Muscle of arm (tissue), 12 donors: ENCODE results near the gene PLEKHA6. TPM values are rescaled to one million over a fixed set of nuclear protein-coding genes. Genes with fewer than 3 reads are reported as not detected.
A peak's percentile ranks its signal among the peaks of the same experiment; 100 is the strongest.

ENCODE experiments used
- DNase-seq: peaks from one replicate; pipeline ENCODE4 v3.0.0-alpha.2; 2013
- polyA plus RNA-seq, 12 donors: library from polyadenylated mRNA; unstranded; fragments of 120-200 nt; gene quantifications; one replicate each; pipeline ENCODE4 v1.2.1, GENCODE V29; 2013; ENCODE audit not compliant: insufficient read length in 12 of 12

The PLEKHA6 gene
- polyA plus RNA-seq, 12 donors: 2.2 to 18.5 (median 4.3) TPM; not detected in 1

DNA sequence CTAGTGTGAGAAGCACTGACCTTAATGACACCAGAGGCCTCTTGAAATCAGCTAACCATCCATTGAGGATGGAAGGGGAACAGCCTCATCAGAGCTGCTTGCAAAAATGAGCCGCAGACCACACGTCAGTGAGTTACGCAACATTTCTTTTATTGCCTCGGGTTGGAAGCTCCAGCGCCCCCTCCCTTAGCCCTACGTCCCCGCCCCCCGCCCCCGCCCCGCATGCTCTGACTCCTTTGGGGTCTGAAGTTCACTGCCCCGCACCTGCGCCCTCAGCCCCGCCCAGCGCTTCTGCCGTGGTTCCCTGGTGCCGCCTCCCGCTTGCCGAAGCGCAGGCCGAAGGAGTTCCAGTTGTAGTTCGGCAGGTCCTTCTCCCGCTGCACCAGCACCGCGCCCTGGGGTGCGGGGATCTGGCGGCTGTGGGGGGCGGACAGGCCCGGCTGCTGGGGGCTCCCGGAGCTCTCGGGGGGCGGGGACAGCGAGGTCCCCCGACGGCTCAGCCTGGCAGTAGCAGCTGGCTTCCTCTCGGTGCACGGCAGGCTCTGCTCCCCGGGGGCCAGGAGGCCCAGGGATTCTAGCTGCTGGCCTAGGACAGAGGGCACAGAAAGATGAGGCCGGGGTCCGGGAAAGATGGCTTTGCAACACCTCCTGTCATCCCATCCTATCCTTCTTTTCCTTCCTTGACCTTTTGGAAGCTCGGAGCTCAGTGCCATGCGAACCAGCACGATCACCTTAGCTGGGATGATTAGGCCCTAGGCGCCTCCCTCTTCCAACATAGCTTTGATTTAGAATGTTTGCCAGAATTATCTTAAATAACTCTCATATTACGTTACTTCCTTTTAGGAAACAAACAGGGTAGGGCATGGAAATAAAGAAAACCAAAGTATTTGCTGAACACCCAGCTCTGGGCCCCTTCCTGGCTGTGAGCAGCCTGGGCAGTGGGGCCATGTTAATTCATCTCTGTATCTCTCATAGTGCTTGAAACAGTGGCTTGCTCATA lies 169.2 kb downstream of the PLEKHA6 start:
- DNase-seq: peak; percentile 31

DNA sequence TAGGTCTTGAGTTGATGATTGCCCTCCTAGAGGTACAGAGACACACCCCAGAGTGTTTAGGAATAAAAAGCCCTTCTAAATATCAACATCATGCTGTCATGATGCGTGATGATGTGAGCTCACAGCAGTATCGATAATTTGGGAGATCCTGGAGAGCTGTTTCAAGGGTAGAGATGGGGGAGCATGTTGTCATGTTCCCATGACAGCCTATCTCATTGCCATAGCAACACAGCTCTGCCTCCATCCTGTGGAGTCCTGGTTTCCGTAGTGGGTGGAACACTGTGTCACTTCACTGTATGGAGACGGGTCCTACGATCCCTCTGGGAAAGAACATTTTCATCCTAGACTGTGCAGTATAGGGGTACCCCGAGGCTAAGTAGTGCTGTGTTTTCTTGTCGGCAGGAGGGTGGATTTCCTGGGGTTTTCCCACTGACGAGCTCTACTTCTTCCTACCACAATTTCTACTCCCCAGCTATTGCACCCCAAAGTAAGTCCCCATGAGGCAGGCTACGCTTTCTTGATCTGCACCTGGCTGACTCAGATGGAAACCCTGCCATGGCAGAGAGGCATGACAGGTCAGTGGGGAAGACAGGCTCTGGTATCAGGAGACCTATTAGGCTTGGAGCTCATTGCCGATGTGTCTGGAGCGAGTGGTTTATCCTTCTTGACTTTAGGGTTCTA lies 170.6 kb downstream of the PLEKHA6 start:
- no peak for DNase-seq

DNA sequence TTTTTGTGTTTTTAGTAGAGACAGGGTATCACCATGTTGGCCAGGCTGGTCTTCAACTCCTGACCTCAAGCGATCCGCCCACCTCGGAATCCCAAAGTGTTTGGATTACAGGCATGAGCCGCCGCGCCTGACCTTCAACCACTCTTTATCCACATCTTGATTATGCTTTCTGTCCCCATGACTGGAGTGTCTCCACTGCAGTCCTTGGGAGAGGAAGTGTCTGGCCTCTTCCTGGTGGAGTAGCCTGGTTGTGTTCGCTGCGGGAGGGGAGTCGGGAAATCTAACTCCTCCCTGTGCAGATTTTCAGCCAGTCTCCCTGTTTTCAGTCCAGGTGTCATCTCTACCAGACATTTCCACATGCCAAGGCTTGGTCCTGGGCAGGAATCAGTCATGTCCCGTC lies 173.1 kb downstream of the PLEKHA6 start:
- no peak for DNase-seq

DNA sequence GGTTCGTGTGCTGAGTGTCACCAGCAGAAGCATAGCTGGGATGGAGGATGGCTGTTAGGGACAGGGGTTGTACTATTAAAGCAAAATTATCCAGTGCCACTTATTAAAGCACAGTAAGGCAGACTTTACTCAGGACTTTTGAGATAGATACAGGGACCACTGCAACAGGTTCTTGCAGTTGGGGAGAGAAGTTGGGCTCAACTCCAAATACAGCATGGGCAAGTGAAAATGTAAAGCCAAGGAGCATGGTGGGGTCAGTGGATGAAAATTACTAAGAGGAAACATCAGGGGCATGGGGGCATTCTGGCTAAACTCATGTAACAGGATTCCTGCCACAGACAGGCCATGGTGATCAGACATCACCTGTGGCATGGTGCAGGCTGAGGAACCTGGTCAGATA lies 178.6 kb downstream of the PLEKHA6 start:
- DNase-seq: no peak

DNA sequence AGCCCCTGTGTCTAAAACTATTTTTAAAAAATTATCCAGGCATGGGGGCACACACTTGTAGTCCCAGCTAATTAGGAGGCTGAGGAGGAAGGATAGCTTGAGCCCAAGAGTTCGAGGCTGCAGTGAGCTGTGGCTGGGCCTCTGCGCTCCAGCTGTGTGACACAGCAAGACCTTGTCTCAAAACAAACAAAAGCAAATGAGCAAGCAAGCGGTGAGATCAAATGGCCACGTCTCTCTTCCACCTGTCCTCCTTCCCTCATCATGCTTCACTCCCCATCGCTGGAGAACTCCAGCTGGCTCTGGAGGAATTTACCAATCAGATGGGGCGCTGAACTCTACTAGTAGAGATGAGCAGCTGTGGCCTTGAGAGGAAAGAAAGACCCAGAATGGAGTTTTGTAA lies 179.6 kb downstream of the PLEKHA6 start:
- no peak for DNase-seq

DNA sequence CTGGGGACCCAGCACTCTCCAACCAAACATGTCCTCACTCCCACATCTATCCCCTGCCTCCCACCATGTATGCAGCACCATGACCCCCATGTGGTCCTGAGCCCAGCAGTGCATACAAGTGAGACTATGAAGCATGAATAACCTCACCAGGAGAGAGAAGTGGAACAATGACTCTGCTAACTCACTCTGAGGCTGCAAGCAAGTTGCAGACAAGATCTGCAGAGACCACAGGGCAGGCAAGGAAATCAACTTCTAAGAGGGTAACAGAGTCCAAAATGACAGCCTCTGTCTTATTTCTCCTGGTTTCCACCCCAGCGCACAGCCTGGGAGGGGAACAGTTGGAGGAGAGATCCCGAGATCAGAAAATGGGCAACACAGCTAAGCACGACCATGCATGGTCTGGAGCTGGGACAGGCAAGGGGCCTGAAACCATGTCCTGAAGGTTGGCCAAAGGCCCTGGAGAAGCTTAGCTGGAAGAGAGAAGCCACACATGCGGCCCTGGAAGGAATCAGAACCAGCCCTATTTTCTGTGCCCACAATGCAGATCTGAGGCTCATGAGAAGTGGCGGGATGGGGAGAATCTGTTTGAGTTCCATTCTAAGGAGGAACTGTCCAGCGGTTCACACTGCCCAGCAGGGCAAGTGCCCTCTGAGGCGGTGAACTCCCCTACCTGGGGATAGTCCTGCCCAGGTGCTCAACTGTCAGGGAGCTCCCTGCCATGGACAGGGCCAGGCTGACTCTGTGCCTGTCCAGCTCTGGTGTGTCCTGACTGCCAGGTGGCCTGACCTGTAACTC lies 181.0 kb downstream of the PLEKHA6 start:
- DNase-seq: no peak

DNA sequence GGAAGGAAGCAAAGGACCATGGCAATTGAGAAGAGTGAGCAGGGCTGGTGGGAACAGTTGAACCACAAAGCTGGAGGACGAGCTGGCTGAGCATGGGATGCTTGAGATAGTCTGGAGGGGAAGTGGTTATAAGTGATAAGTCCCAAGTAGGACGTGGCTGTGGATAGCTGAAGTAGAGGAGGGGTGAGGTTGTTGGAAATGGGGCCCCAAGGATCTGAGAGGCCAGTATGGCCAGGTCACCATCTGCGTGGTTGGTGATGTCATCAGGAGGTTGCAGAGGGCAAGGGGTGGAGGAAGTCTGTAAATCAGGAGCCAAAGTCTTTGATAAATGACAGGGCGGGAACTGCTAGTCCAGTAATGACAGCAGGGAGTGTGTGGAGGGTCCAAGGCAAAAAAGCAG lies 182.6 kb downstream of the PLEKHA6 start:
- no peak for DNase-seq

DNA sequence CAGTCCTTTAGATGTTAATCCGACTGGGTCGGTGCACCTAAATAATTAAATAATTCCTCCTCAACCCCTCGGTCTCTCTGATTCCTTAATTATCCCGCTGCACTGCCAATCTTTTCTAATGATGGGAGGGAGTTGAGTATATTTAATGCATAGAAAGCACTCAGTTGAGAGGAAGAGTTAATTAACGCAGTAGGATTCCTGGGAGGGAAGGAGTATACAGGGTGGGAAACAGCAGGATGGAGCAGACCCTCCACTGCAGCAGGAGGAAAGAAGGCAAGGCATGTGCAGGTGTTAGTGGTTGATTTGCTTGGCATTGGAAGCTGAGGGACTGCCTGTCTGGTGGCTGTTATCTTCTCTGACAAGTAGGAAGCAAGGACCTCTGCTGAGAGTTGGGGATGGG lies 183.7 kb downstream of the PLEKHA6 start:
- DNase-seq: no peak

DNA sequence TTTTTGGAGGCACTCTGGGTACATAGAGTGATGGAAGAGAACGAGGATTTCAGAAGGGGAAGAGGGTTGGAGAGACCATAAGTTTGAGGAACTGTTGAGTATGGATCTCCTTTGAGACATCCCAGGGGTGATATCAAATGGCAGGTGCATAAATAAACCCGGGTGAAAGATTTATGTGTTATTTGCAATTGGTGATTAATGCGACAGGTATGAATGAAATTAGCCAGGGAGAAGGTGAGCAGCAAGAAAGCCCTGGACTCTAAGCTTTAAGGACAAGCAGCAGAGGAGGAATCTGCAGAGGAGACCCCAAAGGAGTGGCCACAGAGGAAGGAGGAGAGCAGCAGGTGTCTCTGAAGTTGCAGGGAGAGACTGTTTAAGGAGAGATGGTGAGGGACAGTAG lies 184.8 kb downstream of the PLEKHA6 start:
- no peak for DNase-seq

DNA sequence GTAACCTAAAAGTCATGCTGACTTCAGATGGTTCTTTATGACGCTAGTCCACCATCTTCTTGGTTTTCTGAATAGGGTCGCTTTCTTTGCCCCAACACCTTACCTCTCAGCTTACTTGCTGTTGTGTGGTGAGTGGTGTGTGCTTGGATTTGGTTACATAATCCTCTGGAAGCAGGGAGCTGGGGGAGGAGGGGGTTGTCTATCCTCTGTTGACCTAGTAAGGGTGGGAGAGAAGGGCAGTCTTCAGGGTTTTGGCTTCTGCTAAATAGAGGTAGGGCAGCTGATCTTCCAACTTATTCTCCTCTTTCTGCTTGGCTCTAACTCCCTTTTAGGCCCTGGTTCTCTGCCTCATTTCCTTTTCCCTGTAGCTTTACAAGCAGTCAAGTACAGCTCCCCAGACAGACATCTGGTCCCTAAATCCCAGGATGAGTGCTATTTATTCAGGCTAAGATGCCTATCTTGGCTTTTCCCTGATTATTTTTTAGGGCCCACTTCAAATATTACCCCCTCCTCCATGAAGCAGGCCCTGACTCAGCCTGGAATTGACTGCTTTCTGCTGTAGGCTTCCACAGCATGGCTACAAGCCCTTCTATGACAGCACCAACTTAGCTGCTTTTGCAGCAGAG lies 187.2 kb downstream of the PLEKHA6 start:
- no peak for DNase-seq

DNA sequence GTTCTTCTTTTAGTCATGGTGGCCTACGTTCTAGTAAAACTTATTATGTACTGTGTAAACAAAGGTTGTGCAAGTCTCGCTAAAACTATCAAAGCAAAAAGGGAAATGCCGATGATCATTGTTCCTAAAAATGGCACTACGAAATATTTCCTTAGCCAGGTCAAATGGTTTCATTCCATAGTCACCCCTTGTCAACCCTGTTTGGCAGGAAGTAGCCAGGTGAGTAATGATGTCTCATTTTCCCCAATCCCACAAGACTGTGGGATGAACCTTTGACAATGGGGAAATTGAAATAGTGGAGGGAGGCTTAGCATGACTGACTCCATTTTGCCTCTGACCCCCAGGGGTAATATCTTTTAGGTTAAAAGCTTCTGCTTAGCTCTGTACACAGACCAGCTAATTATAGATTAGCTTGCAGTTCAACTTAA lies 188.0 kb downstream of the PLEKHA6 start:
- DNase-seq: no peak

DNA sequence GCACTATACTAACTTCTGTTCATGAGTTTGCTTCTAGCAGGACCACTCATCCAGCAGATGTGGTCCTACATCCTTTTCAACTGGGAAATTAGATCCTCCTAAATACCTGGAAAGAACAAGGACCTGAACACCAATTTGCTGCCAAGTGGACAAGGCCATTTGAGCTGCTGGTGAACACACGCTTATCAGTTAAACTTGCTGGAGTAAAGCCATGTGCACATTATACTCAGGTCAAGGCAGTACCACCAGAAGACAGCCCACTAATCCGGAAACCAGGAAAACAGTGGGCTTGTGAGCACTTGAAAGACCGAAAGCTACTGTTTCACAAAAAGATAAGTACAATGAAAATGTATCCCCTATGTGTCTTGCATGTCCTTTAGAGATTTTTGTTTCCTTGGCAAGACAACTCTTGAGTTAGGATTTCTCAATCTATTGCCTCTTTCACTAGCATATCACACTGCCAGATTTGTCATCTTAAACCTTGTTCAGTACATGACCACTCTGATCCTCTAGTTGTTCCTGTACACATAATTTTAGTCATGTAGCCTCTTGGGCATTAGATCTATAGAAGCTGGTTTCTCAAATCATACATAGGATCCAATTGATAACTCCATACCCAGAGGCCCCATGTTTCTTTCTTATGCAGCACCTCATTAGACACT lies 189.1 kb downstream of the PLEKHA6 start:
- DNase-seq: no peak

DNA sequence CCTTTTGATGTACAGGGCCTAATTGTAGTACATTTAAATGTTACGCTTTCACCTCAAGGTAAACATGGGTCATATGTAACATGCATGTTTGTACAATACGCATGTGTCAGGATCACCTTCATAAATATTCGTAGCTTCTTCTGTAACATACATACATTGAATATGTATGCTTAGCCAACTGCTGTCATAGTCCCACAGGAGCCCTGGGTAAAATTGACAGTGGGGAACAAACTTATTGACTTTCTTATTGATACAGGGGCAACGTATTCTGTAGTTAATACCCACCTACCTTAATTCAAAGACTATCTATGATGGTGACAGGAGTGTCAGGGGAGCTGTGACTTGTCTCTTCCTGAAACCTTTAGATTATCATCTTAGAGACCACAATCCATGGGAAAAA lies 189.9 kb downstream of the PLEKHA6 start:
- no peak for DNase-seq

Other genes starting within 250 kb of the PLEKHA6 start
- gene ETNK2, start 207.9 kb downstream of the PLEKHA6 start, polyA plus RNA-seq: 10 to 100 TPM in 2 of 12 donors, 1 to 10 TPM in 9, not detected in 1; 1.7 to 10.3 (median 3.1) TPM
- gene REN, start 193.6 kb downstream of the PLEKHA6 start, polyA plus RNA-seq: under 1 TPM in 5 of 12 donors, not detected in 7; 0.11 to 0.32 (median 0.20) TPM
- 1 to 10 TPM in 3 of 12 donors, under 1 TPM in 7, not detected in 2; 0.53 to 4.0 (median 0.83) TPM for gene KISS1, start 163.4 kb downstream of the PLEKHA6 start, polyA plus RNA-seq
- 10 to 100 TPM in 1 of 12 donors, under 1 TPM in 3, not detected in 8; 0.36 to 14.0 (median 0.44) TPM for gene GOLT1A, start 145.9 kb downstream of the PLEKHA6 start, polyA plus RNA-seq
- 10 to 100 TPM; 25.8 to 79.9 (median 29.4) TPM for gene PPP1R15B, start 51.9 kb upstream of the PLEKHA6 start, polyA plus RNA-seq
- 10 to 100 TPM in 11 of 12 donors, not detected in 1; 20.5 to 41.1 (median 28.5) TPM for gene PIK3C2B, start 134.9 kb upstream of the PLEKHA6 start, polyA plus RNA-seq
- gene MDM4, start 156.5 kb upstream of the PLEKHA6 start, polyA plus RNA-seq: 100 to 1,000 TPM in 1 of 12 donors, 10 to 100 TPM in 11; 15.5 to 296 (median 39.9) TPM